SK-N-SH (cell line): Measurements from ENCODE around the gene SUPV3L1. TPM values are rescaled to one million over a fixed set of nuclear protein-coding genes. Genes with fewer than 3 reads are reported as not detected.

Source experiments
- CTCF ChIA-PET: fragments of 300-600, 350-600 bp; formaldehyde crosslinking; extraction: SDS; loops from one replicate; lab custom pipeline; 2021; lab: Yijun Ruan, JAX
- POLR2A ChIA-PET: fragments of 350-600 bp; sonication (Branson Sonifier 250); formaldehyde crosslinking; extraction: SDS; loops from one replicate; lab custom pipeline; 2020; ENCODE audit warnings: antibody characterized with exemption, inconsistent platforms; lab: Yijun Ruan, JAX
- DNase-seq: peaks from one replicate; pipeline ENCODE4 v3.0.0; 2012
- H2AFZ ChIP-seq: fragments of 200-600 bp; sonication (generic); 2 replicates; pipeline ENCODE4 v1.8.1; 2016; ENCODE audit warnings: antibody characterized with exemption, mild to moderate bottlenecking, low read depth
- H3F3A ChIP-seq: fragments of 200-600 bp; sonication (generic); replicated peaks from 2 replicates; pipeline ENCODE3; 2016; ENCODE audit warnings: antibody characterized with exemption, mild to moderate bottlenecking; ENCODE audit not compliant: insufficient read depth
- H3K27ac ChIP-seq, 2 experiments: fragments of 200-500 bp in 1 of 2; fragments of 200-600 bp in 1 of 2; sonication (Bioruptor generic) in 1 of 2; sonication (generic), shearing (Covaris generic) in 1 of 2; 2 replicates each; pipeline versions ENCODE4 v1.5.1 to v1.6.1; 2014 to 2016; ENCODE audit warnings: low read depth in 2 of 2, inconsistent platforms in 1 of 2, low read length in 1 of 2, mild to moderate bottlenecking in 1 of 2, mixed read lengths in 1 of 2
- H3K27me3 ChIP-seq: fragments of 200-600 bp; sonication (generic), shearing (Covaris generic); 2 replicates; pipeline ENCODE4 v1.6.1; 2016; ENCODE audit warnings: mixed run types; ENCODE audit not compliant: insufficient read depth
- H3K36me3 ChIP-seq, 2 experiments: fragments of 200-500 bp in 1 of 2; fragments of 200-600 bp in 1 of 2; sonication (Bioruptor generic) in 1 of 2; sonication (generic) in 1 of 2; replicated peaks in 1 of 2; 2 replicates each; pipeline versions ENCODE3 to v1.5.1; 2014 to 2016; ENCODE audit warnings: low read length in 1 of 2, mild to moderate bottlenecking in 1 of 2; ENCODE audit not compliant: insufficient read depth in 2 of 2, control insufficient read depth in 1 of 2
- H3K4me1 ChIP-seq, 2 experiments: fragments of 200-500 bp in 1 of 2; fragments of 200-600 bp in 1 of 2; sonication (Bioruptor generic) in 1 of 2; sonication (generic), shearing (Covaris generic) in 1 of 2; 2 replicates each; pipeline versions ENCODE4 v1.5.1 to v1.6.1; 2014 to 2016; ENCODE audit warnings: low read depth in 1 of 2, low read length in 1 of 2, mixed run types in 1 of 2; ENCODE audit not compliant: insufficient read depth in 2 of 2, control insufficient read depth in 1 of 2
- H3K4me2 ChIP-seq: fragments of 200-600 bp; sonication (generic), shearing (Covaris generic); 2 replicates; pipeline ENCODE4 v1.6.1; 2017; ENCODE audit warnings: mixed run types
- H3K4me3 ChIP-seq, 2 experiments: fragments of 200-500 bp in 1 of 2; fragments of 200-600 bp in 1 of 2; sonication (Bioruptor generic) in 1 of 2; sonication (generic), shearing (Covaris generic) in 1 of 2; 2 replicates each; pipeline versions ENCODE4 v1.5.1 to v1.8.1; 2014 to 2016; ENCODE audit warnings: low read depth in 2 of 2, inconsistent platforms in 1 of 2, low read length in 1 of 2, mild to moderate bottlenecking in 1 of 2, mixed read lengths in 1 of 2, moderate library complexity in 1 of 2
- H3K79me2 ChIP-seq: fragments of 200-600 bp; sonication (generic); 2 replicates; pipeline ENCODE4 v1.8.1; 2017; ENCODE audit warnings: mild to moderate bottlenecking; ENCODE audit not compliant: insufficient read depth
- H3K9ac ChIP-seq: fragments of 200-600 bp; sonication (generic); 2 replicates; pipeline ENCODE4 v1.6.1; 2017; ENCODE audit warnings: mixed run types
- H3K9me2 ChIP-seq: fragments of 200-600 bp; sonication (generic); 2 replicates; pipeline ENCODE4 v1.6.1; 2017; ENCODE audit warnings: mixed run types
- H3K9me3 ChIP-seq: fragments of 200-600 bp; sonication (generic); 2 replicates; pipeline ENCODE4 v1.6.1; 2017; ENCODE audit warnings: mixed run types, mild to moderate bottlenecking, moderate library complexity
- H4K20me1 ChIP-seq: fragments of 200-600 bp; sonication (generic); 2 replicates; pipeline ENCODE4 v1.6.1; 2017; ENCODE audit warnings: mild to moderate bottlenecking, mixed run types; ENCODE audit not compliant: insufficient read depth
- FOXJ3 ChIP-seq: sonication (generic); formaldehyde crosslinking; IDR thresholded peaks from 2 replicates; pipeline ENCODE4 v1.5.1; 2020; ENCODE audit warnings: mild to moderate bottlenecking, missing genetic modification reagents
- FOXM1 ChIP-seq: IDR thresholded peaks from 2 replicates; pipeline ENCODE4 v1.4.0; 2012; ENCODE audit warnings: low read depth, mild to moderate bottlenecking
- GABPA ChIP-seq: IDR thresholded peaks from 2 replicates; pipeline ENCODE4 v1.4.0; 2012; ENCODE audit warnings: low read depth, mild to moderate bottlenecking
- GATA2 ChIP-seq: sonication (generic); formaldehyde crosslinking; IDR thresholded peaks from 2 replicates; pipeline ENCODE4 v1.5.0; 2020; ENCODE audit warnings: mild to moderate bottlenecking, missing genetic modification reagents
- MEF2A ChIP-seq: IDR thresholded peaks from 2 replicates; pipeline ENCODE4 v1.4.0; 2012; ENCODE audit warnings: low read depth, borderline replicate concordance
- NFIC ChIP-seq: IDR thresholded peaks from 2 replicates; pipeline ENCODE4 v1.4.0; 2012; ENCODE audit warnings: borderline replicate concordance
- NRF1 ChIP-seq: IDR thresholded peaks from 2 replicates; pipeline ENCODE4 v1.6.1; 2012; ENCODE audit warnings: low read depth, mild to moderate bottlenecking, low read length
- PBX3 ChIP-seq: IDR thresholded peaks from 2 replicates; pipeline ENCODE4; 2012
- POLR2AphosphoS5 ChIP-seq: IDR thresholded peaks from 2 replicates; pipeline ENCODE4 v1.6.1; 2012; ENCODE audit warnings: low read depth, low read length
- RXRA ChIP-seq: IDR thresholded peaks from 2 replicates; pipeline ENCODE4 v1.4.0; 2012; ENCODE audit warnings: low read depth, mild to moderate bottlenecking, borderline replicate concordance
- SIN3A ChIP-seq: IDR thresholded peaks from 2 replicates; pipeline ENCODE4 v1.6.1; 2012; ENCODE audit warnings: low read depth, mild to moderate bottlenecking, low read length, moderate library complexity, borderline replicate concordance
- SMC3 ChIP-seq: IDR thresholded peaks from 2 replicates; pipeline ENCODE4 v1.6.1; 2012; ENCODE audit warnings: low read depth, low read length, improper control_type of control experiment
- TAF1 ChIP-seq: IDR thresholded peaks from 2 replicates; pipeline ENCODE4 v1.6.1; 2012; ENCODE audit warnings: low read depth, mild to moderate bottlenecking, low read length, moderate library complexity, borderline replicate concordance
- TCF12 ChIP-seq: IDR thresholded peaks from 2 replicates; pipeline ENCODE4 v1.4.0; 2012
- YY1 ChIP-seq: IDR thresholded peaks from 2 replicates; pipeline ENCODE4 v1.4.0; 2012; ENCODE audit warnings: low read depth, mild to moderate bottlenecking
- WGBS: methylation state at CpG from one replicate; pipeline ENCODE4 v1.1.6; 2017; ENCODE audit warnings: low lambda C conversion rate; 5-methylcytosine and 5-hydroxymethylcytosine counted together
- polyA plus RNA-seq, 3 experiments: library from polyadenylated mRNA; depleted of rRNA; stranded (reverse); fragments of >200 nt; gene quantifications; 2 replicates each; pipeline ENCODE4 v1.2.3, GENCODE V29; 2012
- TF ChIP-seq, protein P1 (sequence below): fragments of 200-600 bp; sonication (generic); IDR thresholded peaks from 2 replicates; pipeline ENCODE4 v1.6.1; 2017; ENCODE audit warnings: antibody characterized with exemption, mild to moderate bottlenecking, moderate library complexity
- TF ChIP-seq, protein P2 (sequence below): IDR thresholded peaks from 2 replicates; pipeline ENCODE4 v1.4.0; 2012; ENCODE audit warnings: low read depth
- TF ChIP-seq, protein P3 (sequence below): fragments of 150-350 bp; IDR thresholded peaks from 2 replicates; pipeline ENCODE4 v1.6.1; 2017; ENCODE audit warnings: antibody characterized with exemption, low read length, low read depth, borderline replicate concordance

The SUPV3L1 gene
- polyA plus RNA-seq, 1 of the 3 experiments (the other 2 are of a cell fraction) = 19.8 TPM

- no peaks in the 10 kb centered on the region for H3K9me3 ChIP-seq
- no peak overlapping the region for H2AFZ ChIP-seq
- H3K27me3 ChIP-seq = no peaks in the 10 kb centered on the region
- H3K4me1 ChIP-seq = no peaks in the 10 kb centered on the region
- H3K36me3 ChIP-seq = peaks cover 7 to 9% of the 10 kb centered on the region in 2 experiments
- TF ChIP-seq FOXJ3 (CRISPR knock-in tag) (no peak), TAF1 (no peak), RXRA (no peak), FOXM1 (no peak), SIN3A (no peak), GABPA (no peak), POLR2AphosphoS5 (no peak), TCF12 (no peak), PBX3 (no peak), MEF2A (no peak), NFIC (no peak), YY1 (no peak)
- TF ChIP-seq, protein P1, sequence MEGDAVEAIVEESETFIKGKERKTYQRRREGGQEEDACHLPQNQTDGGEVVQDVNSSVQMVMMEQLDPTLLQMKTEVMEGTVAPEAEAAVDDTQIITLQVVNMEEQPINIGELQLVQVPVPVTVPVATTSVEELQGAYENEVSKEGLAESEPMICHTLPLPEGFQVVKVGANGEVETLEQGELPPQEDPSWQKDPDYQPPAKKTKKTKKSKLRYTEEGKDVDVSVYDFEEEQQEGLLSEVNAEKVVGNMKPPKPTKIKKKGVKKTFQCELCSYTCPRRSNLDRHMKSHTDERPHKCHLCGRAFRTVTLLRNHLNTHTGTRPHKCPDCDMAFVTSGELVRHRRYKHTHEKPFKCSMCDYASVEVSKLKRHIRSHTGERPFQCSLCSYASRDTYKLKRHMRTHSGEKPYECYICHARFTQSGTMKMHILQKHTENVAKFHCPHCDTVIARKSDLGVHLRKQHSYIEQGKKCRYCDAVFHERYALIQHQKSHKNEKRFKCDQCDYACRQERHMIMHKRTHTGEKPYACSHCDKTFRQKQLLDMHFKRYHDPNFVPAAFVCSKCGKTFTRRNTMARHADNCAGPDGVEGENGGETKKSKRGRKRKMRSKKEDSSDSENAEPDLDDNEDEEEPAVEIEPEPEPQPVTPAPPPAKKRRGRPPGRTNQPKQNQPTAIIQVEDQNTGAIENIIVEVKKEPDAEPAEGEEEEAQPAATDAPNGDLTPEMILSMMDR = no peak
- TF ChIP-seq, protein P2, sequence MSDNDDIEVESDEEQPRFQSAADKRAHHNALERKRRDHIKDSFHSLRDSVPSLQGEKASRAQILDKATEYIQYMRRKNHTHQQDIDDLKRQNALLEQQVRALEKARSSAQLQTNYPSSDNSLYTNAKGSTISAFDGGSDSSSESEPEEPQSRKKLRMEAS = no peak
- TF ChIP-seq, all 33 proteins: peak for 0
- 90% methylated on average over 6 of the region's 6 CpGs for WGBS
- H3K4me3 ChIP-seq = no peak overlapping the region
- H3F3A ChIP-seq = peaks cover 3% of the 10 kb centered on the region
- H3K4me2 ChIP-seq = no peak overlapping the region
- CTCF ChIA-PET = no interaction called here
- no peaks in the 10 kb centered on the region for H3K9me2 ChIP-seq
- peaks cover 81% of the 10 kb centered on the region for H3K79me2 ChIP-seq
- no peak overlapping the region for H3K27ac ChIP-seq
- H4K20me1 ChIP-seq = 0 out of 2 replicates have a peak, but pooled peaks cover 3% of the 10 kb centered on the region
- POLR2A ChIA-PET = no interaction called here
- no peak for DNase-seq
- H3K9ac ChIP-seq = no peak overlapping the region
Measured at GRCh38 chr10:69153227-69153626, 26.8 kb upstream of the SUPV3L1 start.

- WGBS = 87% methylated on average over 2 of the region's 2 CpGs
- Histone ChIP-seq H3K4me3 (no peak overlapping the region), H3K27ac (no peak overlapping the region), H3K27me3 (no peaks in the 10 kb centered on the region), H4K20me1 (no peaks in the 10 kb centered on the region), H3K9ac (no peak overlapping the region), H3K36me3 (peaks cover 17 to 37% of the 10 kb centered on the region in 2 experiments), H3K4me1 (peaks cover 0 to 10% of the 10 kb centered on the region in 2 experiments; a peak in 1 of 4 replicates), H3K79me2 (peaks cover 10% of the 10 kb centered on the region), H3K4me2 (no peak overlapping the region), H3F3A (no peaks in the 10 kb centered on the region), H2AFZ (no peak overlapping the region), H3K9me3 (no peaks in the 10 kb centered on the region), H3K9me2 (no peaks in the 10 kb centered on the region)
- CTCF ChIA-PET = interaction anchor here (0.5 kb wide), 1 partner anchor 76 kb away, joined by 3 read pairs; no protein-coding TSS in a partner anchor
- POLR2A ChIA-PET = no interaction called here
- no peak for DNase-seq
- no peak for TF ChIP-seq SMC3
- TF ChIP-seq, protein P3, sequence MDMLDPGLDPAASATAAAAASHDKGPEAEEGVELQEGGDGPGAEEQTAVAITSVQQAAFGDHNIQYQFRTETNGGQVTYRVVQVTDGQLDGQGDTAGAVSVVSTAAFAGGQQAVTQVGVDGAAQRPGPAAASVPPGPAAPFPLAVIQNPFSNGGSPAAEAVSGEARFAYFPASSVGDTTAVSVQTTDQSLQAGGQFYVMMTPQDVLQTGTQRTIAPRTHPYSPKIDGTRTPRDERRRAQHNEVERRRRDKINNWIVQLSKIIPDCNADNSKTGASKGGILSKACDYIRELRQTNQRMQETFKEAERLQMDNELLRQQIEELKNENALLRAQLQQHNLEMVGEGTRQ = no peak
- no peak for TF ChIP-seq GATA2 (CRISPR knock-in tag)
- TF ChIP-seq NRF1 = no peak
Measured at GRCh38 chr10:69160809-69161241, 19.2 kb upstream of the SUPV3L1 start.
